HL-60 (cell line): ENCODE data around the gene LIPE.

Experiments
- DNase-seq, 2 experiments: peaks; one replicate each; pipeline ENCODE4 v3.0.0-alpha.2; 2010 to 2020; ENCODE audit warnings: low read depth in 1 of 2, low spot score in 1 of 2
- H3K27ac ChIP-seq: fragments of 250-450 bp; sonication (Bioruptor Pico); replicated peaks from 2 replicates; pipeline ENCODE4 v1.5.1; 2020; ENCODE audit warnings: mild to moderate bottlenecking, moderate library complexity
- H3K27me3 ChIP-seq: fragments of 250-450 bp; sonication (Bioruptor Pico); 2 replicates; pipeline ENCODE4 v1.5.1; 2021; ENCODE audit warnings: mild to moderate bottlenecking, moderate library complexity; ENCODE audit not compliant: insufficient read depth, poor library complexity, severe bottlenecking
- H3K4me3 ChIP-seq: replicated peaks from 2 replicates; pipeline ENCODE4 v1.5.1; 2011; ENCODE audit warnings: mild to moderate bottlenecking, control low read depth, low read length; ENCODE audit not compliant: insufficient read depth
- CTCF ChIP-seq: IDR thresholded peaks from one replicate; pipeline ENCODE4 v1.5.1; 2011; ENCODE audit warnings: low read length, control low read depth, inconsistent platforms; ENCODE audit not compliant: insufficient read depth
- GABPA ChIP-seq: IDR thresholded peaks from 2 replicates; pipeline ENCODE4 v1.6.1; 2012; ENCODE audit warnings: low read depth
- POLR2AphosphoS5 ChIP-seq: IDR thresholded peaks from 2 replicates; pipeline ENCODE4 v1.6.1; 2012; ENCODE audit warnings: low read depth
- REST ChIP-seq: IDR thresholded peaks from 2 replicates; pipeline ENCODE4 v1.6.1; 2012; ENCODE audit warnings: low read depth; ENCODE audit not compliant: insufficient replicate concordance
- SPI1 ChIP-seq: IDR thresholded peaks from 2 replicates; pipeline ENCODE4 v1.6.1; 2012; ENCODE audit warnings: low read depth, mild to moderate bottlenecking, borderline replicate concordance

LIPE gene

GRCh38 chr19:42411581-42412178 is 15.5 kb downstream of the LIPE start:
- TF ChIP-seq CTCF (no peak), SPI1 (no peak), REST (no peak)
- no peaks in the 10 kb centered on the region for H3K27me3 ChIP-seq
- H3K27ac ChIP-seq = no peak overlapping the region

GRCh38 chr19:42410371-42410770 is 16.8 kb downstream of the LIPE start:
- TF ChIP-seq SPI1 = no peak
- TF ChIP-seq POLR2AphosphoS5 = no peak
- no peak for TF ChIP-seq GABPA
- TF ChIP-seq CTCF = no peak
- no peak for TF ChIP-seq REST
- no peaks in the 10 kb centered on the region for H3K27me3 ChIP-seq
- H3K4me3 ChIP-seq = no peak overlapping the region
- DNase-seq = no peak
- H3K27ac ChIP-seq = no peak overlapping the region

More at GRCh38 chr19:42411581-42412178, 15.5 kb downstream of the LIPE start:
- no peak for DNase-seq
- H3K4me3 ChIP-seq = no peak overlapping the region

GRCh38 chr19:42409477-42409876 is 17.7 kb downstream of the LIPE start:
- DNase-seq = no peak
- Histone ChIP-seq H3K27me3 (no peaks in the 10 kb centered on the region), H3K4me3 (no peak overlapping the region), H3K27ac (no peak overlapping the region)
- TF ChIP-seq CTCF (no peak), POLR2AphosphoS5 (no peak), GABPA (no peak), REST (no peak), SPI1 (no peak)
